AG09309 (cell line): ENCODE measurements around the gene CRYBB1.

Source experiments
- DNase-seq: peaks from one replicate; pipeline ENCODE4 v3.0.0-alpha.2; 2010; ENCODE audit warnings: low read depth
- H3K4me3 ChIP-seq: 2 replicates; pipeline ENCODE4 v1.5.1; 2011; ENCODE audit warnings: mild to moderate bottlenecking, low read depth, low read length, moderate library complexity; ENCODE audit not compliant: control insufficient read depth
- CTCF ChIP-seq: IDR thresholded peaks from 2 replicates; pipeline ENCODE4 v1.5.1; 2011; ENCODE audit warnings: mild to moderate bottlenecking, low read depth, low read length, inconsistent platforms; ENCODE audit not compliant: insufficient read depth, control insufficient read depth; ENCODE audit errors: missing control alignments

The CRYBB1 gene

GRCh38 chr22:26648528-26649388 lies 30.9 kb upstream of the CRYBB1 start:
- no peak for DNase-seq
- H3K4me3 ChIP-seq = no peak overlapping the region

GRCh38 chr22:26648011-26648497 lies 30.2 kb upstream of the CRYBB1 start:
- no peak for DNase-seq
- TF ChIP-seq CTCF = no peak
- no peak overlapping the region for H3K4me3 ChIP-seq

More at GRCh38 chr22:26648528-26649388, 30.9 kb upstream of the CRYBB1 start:
- TF ChIP-seq CTCF = no peak

DNA sequence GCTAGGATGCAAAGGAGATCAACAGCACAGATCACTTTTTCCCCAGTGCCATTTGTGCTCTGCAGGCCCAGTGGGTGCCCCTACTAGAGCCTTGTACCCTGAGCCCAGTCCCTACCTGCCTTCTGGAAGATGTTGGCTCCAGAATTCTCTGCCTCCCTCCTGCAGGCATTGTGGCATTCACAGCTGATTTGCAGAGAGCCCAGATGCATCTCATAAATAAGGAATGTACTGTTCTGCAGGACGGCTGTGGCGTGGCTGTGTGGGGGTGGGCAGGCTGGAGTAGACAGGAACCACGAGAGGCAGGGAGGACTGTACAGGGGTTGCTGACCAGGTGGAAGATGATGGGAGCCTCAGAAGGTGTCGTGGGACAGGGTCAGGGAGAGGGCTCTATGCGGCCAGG lies 28.3 kb upstream of the CRYBB1 start:
- no peak for TF ChIP-seq CTCF
- no peak overlapping the region for H3K4me3 ChIP-seq
- no peak for DNase-seq

GRCh38 chr22:26643418-26644100 lies 25.7 kb upstream of the CRYBB1 start:
- no peak for DNase-seq
- no peak for TF ChIP-seq CTCF
- no peak overlapping the region for H3K4me3 ChIP-seq

DNA sequence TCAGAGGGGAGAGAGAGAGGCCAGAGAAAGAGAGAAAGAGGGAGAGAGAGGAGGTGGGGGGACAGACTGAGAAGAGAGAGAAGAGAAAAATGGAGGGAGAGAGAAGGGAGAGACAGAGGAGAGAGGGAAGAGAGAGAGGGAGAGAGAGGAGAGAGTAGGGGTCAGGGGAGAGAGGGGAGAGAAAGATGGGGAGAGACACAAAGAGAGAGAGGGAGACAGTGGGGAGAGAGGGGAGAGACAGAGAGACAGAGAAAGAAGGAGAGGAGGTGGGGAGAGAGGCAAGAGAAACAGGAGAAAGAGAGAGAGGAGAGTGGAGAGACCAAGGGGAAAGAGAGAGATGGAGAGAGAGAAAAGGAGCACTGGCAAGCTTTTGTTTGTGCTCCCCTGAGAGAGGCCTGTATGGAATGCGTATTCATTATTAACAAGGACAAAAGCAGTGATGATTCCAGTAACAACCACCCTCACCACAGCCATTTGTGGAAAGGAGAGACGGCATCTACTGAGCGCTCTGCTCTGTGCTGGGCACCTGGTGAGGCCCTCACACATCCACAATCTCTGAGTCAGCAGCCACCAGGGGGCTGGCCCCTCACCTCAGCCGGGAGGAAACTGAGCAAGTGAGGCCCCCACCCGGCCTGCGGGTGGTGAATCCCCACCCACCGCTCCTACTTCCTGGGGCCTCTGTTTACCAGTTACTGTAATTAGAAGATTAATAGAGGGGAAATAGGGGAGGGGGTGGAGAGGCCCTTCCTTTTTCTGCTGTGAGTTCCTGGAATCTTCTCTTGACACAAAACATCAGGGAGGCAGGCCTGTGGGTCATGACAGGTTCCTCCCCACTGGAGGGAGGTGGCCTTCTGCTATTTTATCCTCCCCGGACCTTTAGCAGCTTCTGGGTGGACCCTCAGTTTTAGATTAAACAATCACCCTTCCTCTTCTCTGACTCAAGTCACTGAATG lies 24.9 kb upstream of the CRYBB1 start:
- TF ChIP-seq CTCF = no peak
- DNase-seq = no peak
- H3K4me3 ChIP-seq = no peak overlapping the region

- DNase-seq = no peak
- no peak overlapping the region for H3K4me3 ChIP-seq
- no peak for TF ChIP-seq CTCF
Observed at GRCh38 chr22:26636296-26636695, 18.5 kb upstream of the CRYBB1 start.
